ENCODE data around the gene C16orf54.

DNA sequence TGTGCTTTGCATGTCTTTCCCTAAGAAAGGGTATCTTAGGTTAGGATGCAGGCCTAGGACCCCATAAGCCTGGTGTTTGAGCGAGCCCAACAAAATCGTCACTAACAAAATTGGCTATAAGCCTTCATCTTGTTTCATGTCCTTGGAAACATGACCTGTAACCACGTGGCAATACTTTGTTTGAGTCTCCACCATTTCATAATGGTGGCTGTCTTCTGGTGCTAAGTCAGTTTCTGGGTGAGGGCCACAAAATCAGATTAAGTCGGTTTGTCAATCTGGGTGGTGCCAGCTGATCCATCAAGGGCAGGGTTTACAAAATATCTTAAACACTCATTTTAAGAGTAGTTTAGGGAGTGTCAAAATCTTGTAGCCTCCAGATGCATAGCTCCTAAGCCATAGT, 33.0 kb downstream of the C16orf54 start:
- TF ChIP-seq EZH2 (IDR thresholded peaks at IDR 0.05; ENCODE audit: borderline replicate concordance, low read length), result no peak
- TF ChIP-seq, protein P1, sequence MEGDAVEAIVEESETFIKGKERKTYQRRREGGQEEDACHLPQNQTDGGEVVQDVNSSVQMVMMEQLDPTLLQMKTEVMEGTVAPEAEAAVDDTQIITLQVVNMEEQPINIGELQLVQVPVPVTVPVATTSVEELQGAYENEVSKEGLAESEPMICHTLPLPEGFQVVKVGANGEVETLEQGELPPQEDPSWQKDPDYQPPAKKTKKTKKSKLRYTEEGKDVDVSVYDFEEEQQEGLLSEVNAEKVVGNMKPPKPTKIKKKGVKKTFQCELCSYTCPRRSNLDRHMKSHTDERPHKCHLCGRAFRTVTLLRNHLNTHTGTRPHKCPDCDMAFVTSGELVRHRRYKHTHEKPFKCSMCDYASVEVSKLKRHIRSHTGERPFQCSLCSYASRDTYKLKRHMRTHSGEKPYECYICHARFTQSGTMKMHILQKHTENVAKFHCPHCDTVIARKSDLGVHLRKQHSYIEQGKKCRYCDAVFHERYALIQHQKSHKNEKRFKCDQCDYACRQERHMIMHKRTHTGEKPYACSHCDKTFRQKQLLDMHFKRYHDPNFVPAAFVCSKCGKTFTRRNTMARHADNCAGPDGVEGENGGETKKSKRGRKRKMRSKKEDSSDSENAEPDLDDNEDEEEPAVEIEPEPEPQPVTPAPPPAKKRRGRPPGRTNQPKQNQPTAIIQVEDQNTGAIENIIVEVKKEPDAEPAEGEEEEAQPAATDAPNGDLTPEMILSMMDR (conservative IDR thresholded peaks at IDR 0.05 in 1 of 2, IDR thresholded peaks at IDR 0.05 in 1 of 2; ENCODE audit: extremely low read depth in 1 of 2, insufficient read depth in 1 of 2, low read depth in 1 of 2, low read length in 2 of 2), result no peak

Data from mammary epithelial cell (primary cell).